Suprapubic skin (tissue), 4 donors: ENCODE results near the gene PTPRN2. TPM values are rescaled to one million over a fixed set of nuclear protein-coding genes. Genes with fewer than 3 reads are reported as not detected.

Source experiments
- DNase-seq, 2 donors: peaks; one replicate each; pipeline ENCODE4 v3.0.0-alpha.2; 2019; ENCODE audit warnings: low spot score in 2 of 2
- H3K27ac ChIP-seq: fragments of 200-600 bp; sonication (generic); one replicate; pipeline ENCODE4 v1.5.1; 2019
- H3K27me3 ChIP-seq: fragments of 200-600 bp; sonication (generic); one replicate; pipeline ENCODE4 v1.5.1; 2019
- H3K36me3 ChIP-seq: fragments of 200-600 bp; sonication (generic); one replicate; pipeline ENCODE4 v1.5.1; 2019
- H3K4me1 ChIP-seq: fragments of 200-600 bp; sonication (generic); one replicate; pipeline ENCODE4 v1.5.1; 2019
- H3K4me3 ChIP-seq: fragments of 200-600 bp; sonication (generic); one replicate; pipeline ENCODE4 v1.5.1; 2019; ENCODE audit warnings: mild to moderate bottlenecking
- H3K9me3 ChIP-seq: fragments of 200-600 bp; sonication (generic); one replicate; pipeline ENCODE4 v1.5.1; 2019
- CTCF ChIP-seq, 2 donors: fragments of 200-600 bp in 1 of 2; fragments of 450-650 bp in 1 of 2; sonication (generic) in 1 of 2; IDR thresholded peaks; one replicate each; pipeline ENCODE4 v1.5.1; 2016 to 2019; ENCODE audit warnings: antibody characterized with exemption in 2 of 2, mild to moderate bottlenecking in 1 of 2, moderate library complexity in 1 of 2
- EP300 ChIP-seq: sonication (generic); formaldehyde crosslinking; IDR thresholded peaks from one replicate; pipeline ENCODE4 v1.6.1; 2017; ENCODE audit warnings: antibody characterized with exemption
- POLR2A ChIP-seq, 2 donors: fragments of 450-650 bp; IDR thresholded peaks; one replicate each; pipeline ENCODE4 v1.6.1; 2017; ENCODE audit warnings: antibody characterized with exemption in 2 of 2, mild to moderate bottlenecking in 2 of 2, moderate library complexity in 2 of 2
- POLR2AphosphoS5 ChIP-seq, 3 donors: sonication (generic); formaldehyde crosslinking; IDR thresholded peaks; one replicate each; pipeline ENCODE4 v1.6.1; 2017; ENCODE audit warnings: antibody characterized with exemption in 3 of 3
- WGBS: methylation state at CpG from one replicate; pipeline ENCODE4 v1.1.5; 2018; 5-methylcytosine and 5-hydroxymethylcytosine counted together
- total RNA-seq, 4 donors: library from RNA; depleted of rRNA; stranded (reverse); fragments of >200 nt; gene quantifications; one replicate each; pipeline ENCODE4 v1.1.0, GENCODE V29; 2016

PTPRN2 gene
- total RNA-seq, 4 donors from 2014 or later = 0.23 to 1.8 (median 1.3) TPM

DNA sequence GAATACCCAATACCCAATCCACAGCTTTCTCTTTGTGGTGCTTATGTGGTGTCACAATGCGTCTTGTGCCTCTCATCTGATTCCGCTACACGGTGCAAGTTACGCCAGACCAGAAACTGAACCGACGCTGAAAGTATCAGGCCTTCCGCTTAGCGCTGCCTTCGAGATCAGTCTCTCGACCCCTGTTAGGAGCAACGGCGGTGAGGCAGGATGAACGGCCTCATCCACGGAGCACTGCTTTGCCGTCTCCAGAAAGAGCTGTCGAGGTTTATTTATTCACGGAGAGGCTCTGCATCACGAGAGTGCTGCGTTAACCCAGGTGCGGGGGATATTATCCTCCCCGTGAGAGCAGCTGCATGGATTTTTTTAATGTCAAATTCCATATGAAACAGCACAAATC, 786.5 kb downstream of the PTPRN2 start:
- peaks cover 4% of the 10 kb centered on the region for H3K9me3 ChIP-seq
- no peak for DNase-seq
- no peak overlapping the region for H3K27ac ChIP-seq
- H3K4me1 ChIP-seq = no peaks in the 10 kb centered on the region
- TF ChIP-seq POLR2A (IDR thresholded peaks at IDR 0.05) = no peak
- no peak for TF ChIP-seq POLR2AphosphoS5 (IDR thresholded peaks at IDR 0.05)
- no peak for TF ChIP-seq CTCF (IDR thresholded peaks at IDR 0.05)
- TF ChIP-seq EP300 = no peak
- no peaks in the 10 kb centered on the region for H3K27me3 ChIP-seq
- no peaks in the 10 kb centered on the region for H3K36me3 ChIP-seq
- H3K4me3 ChIP-seq = no peak overlapping the region
- WGBS = 86% methylated on average over 21 of the region's 21 CpGs

- H3K9me3 ChIP-seq = peaks cover 4% of the 10 kb centered on the region
- peaks cover 1% of the 10 kb centered on the region for H3K27me3 ChIP-seq
- no peak overlapping the region for H3K4me3 ChIP-seq
- 94% methylated on average over 15 of the region's 15 CpGs for WGBS
- H3K36me3 ChIP-seq = no peaks in the 10 kb centered on the region
- H3K4me1 ChIP-seq = no peaks in the 10 kb centered on the region
- no peak for DNase-seq
- H3K27ac ChIP-seq = no peak overlapping the region
- TF ChIP-seq POLR2AphosphoS5 (IDR thresholded peaks at IDR 0.05) = no peak
- TF ChIP-seq EP300 = no peak
- TF ChIP-seq CTCF (IDR thresholded peaks at IDR 0.05) = no peak
- TF ChIP-seq POLR2A (IDR thresholded peaks at IDR 0.05) = no peak
These were observed 787.3 kb downstream of the PTPRN2 start for GRCh38 chr7:157800281-157800680.

GRCh38 chr7:157799076-157799685, 788.4 kb downstream of the PTPRN2 start:
- TF ChIP-seq POLR2A (IDR thresholded peaks at IDR 0.05) (no peak), EP300 (no peak), POLR2AphosphoS5 (IDR thresholded peaks at IDR 0.05) (no peak), CTCF (IDR thresholded peaks at IDR 0.05) (no peak)
- WGBS = 80% methylated on average over 14 of the region's 19 CpGs

DNA sequence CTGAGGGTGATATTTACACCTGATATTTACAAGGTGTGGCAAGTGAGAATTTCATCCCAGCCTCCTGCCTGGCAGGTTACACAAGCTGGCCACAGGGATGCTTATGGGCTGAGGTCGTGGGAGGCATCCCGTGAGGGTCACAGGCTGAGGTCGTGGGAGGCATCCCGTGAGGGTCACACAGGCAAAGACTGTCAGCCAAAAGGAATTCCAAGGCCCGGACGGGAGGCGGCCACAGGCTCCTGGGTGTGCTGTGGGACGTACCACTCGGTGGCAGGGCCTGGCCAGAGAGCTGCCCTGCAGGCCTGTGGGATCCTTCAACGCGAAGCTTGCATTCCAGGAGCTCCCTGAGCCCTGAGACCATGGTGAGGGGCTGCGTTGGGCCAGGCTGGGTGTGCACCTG, 790.3 kb downstream of the PTPRN2 start:
- 93% methylated on average over 3 of the region's 12 CpGs for WGBS
- no peak for TF ChIP-seq CTCF (IDR thresholded peaks at IDR 0.05)
- TF ChIP-seq EP300 = no peak
- no peak for TF ChIP-seq POLR2AphosphoS5 (IDR thresholded peaks at IDR 0.05)
- no peak for TF ChIP-seq POLR2A (IDR thresholded peaks at IDR 0.05)
- H3K27me3 ChIP-seq = peaks cover 4% of the 10 kb centered on the region
- H3K4me3 ChIP-seq = no peak overlapping the region
- no peaks in the 10 kb centered on the region for H3K9me3 ChIP-seq
- no peak for DNase-seq
- H3K27ac ChIP-seq = no peak overlapping the region
- H3K4me1 ChIP-seq = no peaks in the 10 kb centered on the region
- H3K36me3 ChIP-seq = no peaks in the 10 kb centered on the region

More at GRCh38 chr7:157799076-157799685, 788.4 kb downstream of the PTPRN2 start:
- Histone ChIP-seq H3K4me1 (no peaks in the 10 kb centered on the region), H3K27me3 (peaks cover 4% of the 10 kb centered on the region), H3K36me3 (no peaks in the 10 kb centered on the region), H3K4me3 (no peak overlapping the region), H3K27ac (no peak overlapping the region), H3K9me3 (peaks cover 4% of the 10 kb centered on the region)
- no peak for DNase-seq

DNA sequence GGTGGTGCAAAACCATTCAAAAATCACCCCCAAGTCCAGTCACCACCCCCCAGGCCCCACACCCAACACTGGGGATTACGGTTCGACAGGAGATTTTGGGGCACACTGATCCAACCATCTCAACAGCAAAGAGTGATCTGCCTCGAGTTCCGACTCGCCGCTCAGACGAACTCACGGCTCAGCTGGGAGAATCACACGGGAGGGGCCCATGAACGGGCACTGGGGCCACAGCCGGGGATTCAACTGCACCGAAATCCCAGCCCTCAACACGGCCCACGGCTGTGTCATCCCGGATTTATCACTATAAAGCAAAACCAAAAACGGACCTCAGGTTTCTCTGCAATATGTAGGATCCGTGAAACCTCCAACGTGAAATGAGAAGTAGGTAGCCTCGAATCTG, 790.8 kb downstream of the PTPRN2 start:
- no peak overlapping the region for H3K4me3 ChIP-seq
- no peak for DNase-seq
- H3K36me3 ChIP-seq = no peaks in the 10 kb centered on the region
- peaks cover 4% of the 10 kb centered on the region for H3K27me3 ChIP-seq
- no peaks in the 10 kb centered on the region for H3K9me3 ChIP-seq
- 87% methylated on average over 13 of the region's 19 CpGs for WGBS
- TF ChIP-seq POLR2A (IDR thresholded peaks at IDR 0.05) = no peak
- TF ChIP-seq CTCF (IDR thresholded peaks at IDR 0.05) = no peak
- TF ChIP-seq POLR2AphosphoS5 (IDR thresholded peaks at IDR 0.05) = no peak
- no peak for TF ChIP-seq EP300
- H3K27ac ChIP-seq = no peak overlapping the region
- no peaks in the 10 kb centered on the region for H3K4me1 ChIP-seq
